KBM-7 (cell line): ENCODE results near the gene SIRT5.

Source experiments
- DNase-seq: peaks from one replicate; pipeline ENCODE4 v3.0.0-alpha.2; 2015
- in situ Hi-C: fragments of 300-500 bp; cut with MboI; formaldehyde crosslinking; loops from 2 replicates; pipeline ENCODE4 v1.14.3; 2020; ENCODE audit warnings: low sequenced_read_pairs, low pct_unique_long_range_greater_than_20kb, mixed read lengths

The SIRT5 gene

GRCh38 chr6:13662651-13663334 lies 88.4 kb downstream of the SIRT5 start:
- in situ Hi-C loops: no loop called here
- DNase-seq: no peak

GRCh38 chr6:13663986-13664385 lies 89.6 kb downstream of the SIRT5 start:
- in situ Hi-C loops: no loop called here
- no peak for DNase-seq
